Stimulated activated CD4-positive, alpha-beta T cell treated with anti-CD3 and anti-CD28 coated beads, Interleukin-15, amount 100 ng/mL, for 1 hour (primary cell): ENCODE results near the gene MBNL3.

Experiments
- DNase-seq, 2 donors: peaks; one replicate each; pipeline ENCODE4 v3.0.0-alpha.2; 2020; ENCODE audit warnings: low read depth in 1 of 2, low spot score in 1 of 2

The MBNL3 gene

GRCh38 chrX:132488819-132489577 lies at the start of gene MBNL3:
Gene MBNL3 (minus strand): TSS chrX:132489038. CDS start chrX:132439611, 49,427 bp downstream.
- peak; percentile 32 to 36 for DNase-seq

- DNase-seq = no peak
Observed at GRCh38 chrX:132533409-132533808, 44.6 kb upstream of the MBNL3 start.

- DNase-seq = no peak
Observed at GRCh38 chrX:132532913-132533312, 44.1 kb upstream of the MBNL3 start.

GRCh38 chrX:132532097-132532496 lies 43.3 kb upstream of the MBNL3 start:
- DNase-seq = no peak

GRCh38 chrX:132520792-132521191 lies 32.0 kb upstream of the MBNL3 start:
- no peak for DNase-seq

GRCh38 chrX:132520213-132520612 lies 31.4 kb upstream of the MBNL3 start:
- DNase-seq = no peak

- no peak for DNase-seq
Observed at GRCh38 chrX:132518401-132518800, 29.6 kb upstream of the MBNL3 start.

GRCh38 chrX:132508834-132509233 lies 20.0 kb upstream of the MBNL3 start:
- DNase-seq = no peak

GRCh38 chrX:132505116-132505515 lies 16.3 kb upstream of the MBNL3 start:
- no peak for DNase-seq

- no peak for DNase-seq
Observed at GRCh38 chrX:132504417-132504816, 15.6 kb upstream of the MBNL3 start.

- DNase-seq = no peak
Observed at GRCh38 chrX:132501606-132502005, 12.8 kb upstream of the MBNL3 start.

GRCh38 chrX:132497432-132497831 lies 8.6 kb upstream of the MBNL3 start:
- DNase-seq = no peak

GRCh38 chrX:132493095-132493494 lies 4.3 kb upstream of the MBNL3 start:
- DNase-seq = no peak

GRCh38 chrX:132491191-132491590 lies 2.4 kb upstream of the MBNL3 start:
- no peak for DNase-seq

GRCh38 chrX:132489578-132490419 lies 961 bp upstream of the MBNL3 start:
- DNase-seq = peak in 1 of 2 donors; percentile 16

- DNase-seq = no peak
Observed at GRCh38 chrX:132488180-132488705, 595 bp downstream of the MBNL3 start.

- DNase-seq = no peak
Observed at GRCh38 chrX:132486599-132487178, 2.1 kb downstream of the MBNL3 start.

- no peak for DNase-seq
Observed at GRCh38 chrX:132483951-132484350, 4.9 kb downstream of the MBNL3 start.

- DNase-seq = no peak
Observed at GRCh38 chrX:132483488-132483887, 5.3 kb downstream of the MBNL3 start.

- no peak for DNase-seq
Observed at GRCh38 chrX:132482632-132483031, 6.2 kb downstream of the MBNL3 start.

GRCh38 chrX:132481449-132481848 lies 7.4 kb downstream of the MBNL3 start:
- no peak for DNase-seq
